ENCODE measurements around the gene NEB.
"Not testable (repeated sequence)": the region's sequence is repeated elsewhere in the genome, so short reads cannot be mapped to it uniquely, and the experiment has no call there.

NEB gene

GRCh38 chr2:151649966-151650365, 84.3 kb downstream of the NEB start:
- DNase-seq (ENCODE audit: low read depth): no peak

- no peak for DNase-seq (ENCODE audit: low read depth)
Observed at GRCh38 chr2:151649400-151649799, 84.9 kb downstream of the NEB start.

GRCh38 chr2:151646512-151646911, 87.8 kb downstream of the NEB start:
- DNase-seq (ENCODE audit: low read depth): not testable (repeated sequence)

- no peak for DNase-seq (ENCODE audit: low read depth)
Observed at GRCh38 chr2:151644580-151644979, 89.7 kb downstream of the NEB start.

GRCh38 chr2:151641895-151642294, 92.4 kb downstream of the NEB start:
- not testable (repeated sequence) for DNase-seq (ENCODE audit: low read depth)

- no peak for DNase-seq (ENCODE audit: low read depth)
Observed at GRCh38 chr2:151640087-151640486, 94.2 kb downstream of the NEB start.

GRCh38 chr2:151638990-151639389, 95.3 kb downstream of the NEB start:
- DNase-seq (ENCODE audit: low read depth): no peak

GRCh38 chr2:151638191-151638933, 95.9 kb downstream of the NEB start:
- no peak for DNase-seq (ENCODE audit: low read depth)

GRCh38 chr2:151637271-151637781, 97.0 kb downstream of the NEB start:
- peak; percentile 8 for DNase-seq (ENCODE audit: low read depth)

GRCh38 chr2:151634736-151635467, 99.4 kb downstream of the NEB start:
- no peak for DNase-seq (ENCODE audit: low read depth)

- no peak for DNase-seq (ENCODE audit: low read depth)
Observed at GRCh38 chr2:151632993-151633565, 101.2 kb downstream of the NEB start.

GRCh38 chr2:151630372-151630771, 103.9 kb downstream of the NEB start:
- DNase-seq (ENCODE audit: low read depth): no peak

- DNase-seq (ENCODE audit: low read depth): no peak
Observed at GRCh38 chr2:151627353-151627752, 106.9 kb downstream of the NEB start.

GRCh38 chr2:151624271-151624670, 110.0 kb downstream of the NEB start:
- no peak for DNase-seq (ENCODE audit: low read depth)

- no peak for DNase-seq (ENCODE audit: low read depth)
Observed at GRCh38 chr2:151623631-151624030, 110.6 kb downstream of the NEB start.

GRCh38 chr2:151620761-151621160, 113.5 kb downstream of the NEB start:
- no peak for DNase-seq (ENCODE audit: low read depth)

- DNase-seq (ENCODE audit: low read depth): no peak
Observed at GRCh38 chr2:151619337-151619989, 114.8 kb downstream of the NEB start.

GRCh38 chr2:151616760-151617339, 117.4 kb downstream of the NEB start:
- DNase-seq (ENCODE audit: low read depth): no peak

GRCh38 chr2:151614606-151615306, 119.5 kb downstream of the NEB start:
- DNase-seq (ENCODE audit: low read depth): no peak

- DNase-seq (ENCODE audit: low read depth): no peak
Observed at GRCh38 chr2:151614159-151614558, 120.1 kb downstream of the NEB start.

- no peak for DNase-seq (ENCODE audit: low read depth)
Observed at GRCh38 chr2:151611351-151611750, 122.9 kb downstream of the NEB start.
